Measurements from ENCODE around the gene ZFPL1.

Gene ZFPL1

DNA sequence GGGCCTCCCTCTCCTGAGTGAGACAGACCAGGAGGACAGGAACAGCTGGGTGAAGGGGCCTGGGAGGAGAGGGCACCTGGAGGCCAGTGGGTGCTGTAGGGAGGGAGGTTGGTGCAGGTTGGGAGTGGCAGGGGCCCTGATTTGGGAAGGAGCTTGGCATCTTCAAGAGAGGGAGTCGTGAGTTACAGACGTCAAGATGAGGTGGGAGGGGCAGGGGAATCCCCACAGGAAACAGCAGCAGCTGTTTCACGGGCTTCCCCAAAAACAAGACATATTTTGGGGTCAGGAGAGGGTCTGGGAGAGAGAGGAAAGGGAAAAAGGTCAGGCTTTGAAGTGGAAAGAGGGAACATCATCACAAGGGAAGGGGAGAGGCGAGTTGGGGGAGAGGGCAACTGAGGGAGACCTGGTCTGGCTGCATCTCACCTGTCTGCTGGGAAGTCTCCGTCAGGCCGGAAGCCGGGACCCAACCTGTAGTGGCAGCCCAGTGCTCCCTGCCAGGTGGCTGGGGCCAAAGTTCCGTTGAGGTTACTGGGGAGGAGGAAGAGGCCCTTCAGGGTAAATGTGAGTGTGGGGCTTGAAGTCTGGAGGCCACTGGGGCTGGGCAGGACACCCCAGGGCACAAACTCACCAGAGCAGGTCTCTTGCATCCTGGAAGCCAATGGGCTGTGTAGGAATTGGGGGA lies 30.1 kb upstream of the ZFPL1 start:
- TF ChIP-seq, protein P1, sequence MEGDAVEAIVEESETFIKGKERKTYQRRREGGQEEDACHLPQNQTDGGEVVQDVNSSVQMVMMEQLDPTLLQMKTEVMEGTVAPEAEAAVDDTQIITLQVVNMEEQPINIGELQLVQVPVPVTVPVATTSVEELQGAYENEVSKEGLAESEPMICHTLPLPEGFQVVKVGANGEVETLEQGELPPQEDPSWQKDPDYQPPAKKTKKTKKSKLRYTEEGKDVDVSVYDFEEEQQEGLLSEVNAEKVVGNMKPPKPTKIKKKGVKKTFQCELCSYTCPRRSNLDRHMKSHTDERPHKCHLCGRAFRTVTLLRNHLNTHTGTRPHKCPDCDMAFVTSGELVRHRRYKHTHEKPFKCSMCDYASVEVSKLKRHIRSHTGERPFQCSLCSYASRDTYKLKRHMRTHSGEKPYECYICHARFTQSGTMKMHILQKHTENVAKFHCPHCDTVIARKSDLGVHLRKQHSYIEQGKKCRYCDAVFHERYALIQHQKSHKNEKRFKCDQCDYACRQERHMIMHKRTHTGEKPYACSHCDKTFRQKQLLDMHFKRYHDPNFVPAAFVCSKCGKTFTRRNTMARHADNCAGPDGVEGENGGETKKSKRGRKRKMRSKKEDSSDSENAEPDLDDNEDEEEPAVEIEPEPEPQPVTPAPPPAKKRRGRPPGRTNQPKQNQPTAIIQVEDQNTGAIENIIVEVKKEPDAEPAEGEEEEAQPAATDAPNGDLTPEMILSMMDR (IDR thresholded peaks at IDR 0.05; ENCODE audit: low read length, missing control alignments) = no peak
- DNase-seq (ENCODE audit: low read depth) = no peak
- no peak overlapping the region for H3K4me3 ChIP-seq (replicated peaks; ENCODE audit: low read depth, low read length)

DNA sequence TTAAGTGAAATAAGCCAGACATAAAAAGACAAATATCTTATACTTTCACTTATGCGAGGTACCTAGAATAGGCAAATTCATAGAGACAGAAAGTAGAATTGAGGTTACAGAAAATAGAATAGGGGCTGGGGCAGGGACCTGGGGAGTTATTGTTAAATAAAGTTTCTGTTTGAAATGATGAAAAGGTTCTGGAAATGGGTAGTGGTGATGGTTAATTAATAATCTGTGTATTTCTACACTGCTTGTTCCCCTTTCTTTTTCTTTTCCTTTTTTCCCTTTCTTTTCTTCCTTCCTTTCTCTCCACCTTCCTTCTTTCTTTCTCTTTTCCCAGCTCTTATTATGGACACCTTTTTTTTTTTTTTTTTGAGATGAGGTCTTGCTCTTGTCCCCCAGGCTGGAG lies 28.5 kb upstream of the ZFPL1 start:
- H3K4me3 ChIP-seq (replicated peaks; ENCODE audit: low read depth, low read length) = no peak overlapping the region
- no peak for DNase-seq (ENCODE audit: low read depth)
- TF ChIP-seq, protein P1 (IDR thresholded peaks at IDR 0.05; ENCODE audit: low read length, missing control alignments) = no peak

DNA sequence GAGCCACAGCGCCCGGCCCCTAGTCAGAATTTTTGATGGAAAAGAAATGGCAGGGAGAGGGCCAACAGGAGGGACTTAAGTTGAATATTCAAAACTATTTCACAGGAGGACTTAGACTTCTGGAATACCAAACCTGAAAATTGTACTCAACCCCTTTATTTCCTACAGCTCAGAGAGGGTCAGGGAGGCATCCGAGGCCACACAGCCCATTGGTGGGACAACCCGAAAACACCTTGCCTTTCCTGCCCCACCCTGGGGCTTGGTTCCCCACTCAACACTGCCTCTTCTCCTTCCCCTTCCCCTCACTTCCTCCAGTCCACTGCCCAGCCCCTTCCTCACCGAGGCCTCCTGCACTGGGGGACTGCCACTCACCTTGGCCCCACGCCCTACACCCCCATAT lies 27.0 kb upstream of the ZFPL1 start:
- no peak for DNase-seq (ENCODE audit: low read depth)
- no peak overlapping the region for H3K4me3 ChIP-seq (replicated peaks; ENCODE audit: low read depth, low read length)
- TF ChIP-seq, protein P1 (IDR thresholded peaks at IDR 0.05; ENCODE audit: low read length, missing control alignments) = no peak

DNA sequence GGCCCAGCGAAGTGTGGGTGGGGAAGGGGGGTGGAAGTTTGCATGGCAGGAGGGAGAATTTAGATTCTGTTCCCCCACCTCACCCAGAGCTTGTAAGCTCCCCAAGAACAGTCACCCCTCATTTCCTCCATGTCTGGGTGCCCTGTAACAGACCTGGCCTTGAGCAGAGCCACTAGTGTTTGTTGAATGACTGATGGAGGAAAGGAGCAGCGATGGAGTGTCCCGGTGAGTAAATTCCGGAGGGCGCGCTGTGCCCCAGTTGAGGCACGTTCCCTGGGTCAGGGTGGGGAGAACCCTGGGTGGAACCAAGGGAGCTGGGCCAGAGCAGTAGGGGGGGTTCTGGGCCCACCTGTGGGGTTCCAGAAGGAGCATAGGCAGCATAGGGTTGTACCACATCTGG lies 26.5 kb upstream of the ZFPL1 start:
- TF ChIP-seq, protein P1 (IDR thresholded peaks at IDR 0.05; ENCODE audit: low read length, missing control alignments) = no peak
- DNase-seq (ENCODE audit: low read depth) = no peak
- H3K4me3 ChIP-seq (replicated peaks; ENCODE audit: low read depth, low read length) = no peak overlapping the region

DNA sequence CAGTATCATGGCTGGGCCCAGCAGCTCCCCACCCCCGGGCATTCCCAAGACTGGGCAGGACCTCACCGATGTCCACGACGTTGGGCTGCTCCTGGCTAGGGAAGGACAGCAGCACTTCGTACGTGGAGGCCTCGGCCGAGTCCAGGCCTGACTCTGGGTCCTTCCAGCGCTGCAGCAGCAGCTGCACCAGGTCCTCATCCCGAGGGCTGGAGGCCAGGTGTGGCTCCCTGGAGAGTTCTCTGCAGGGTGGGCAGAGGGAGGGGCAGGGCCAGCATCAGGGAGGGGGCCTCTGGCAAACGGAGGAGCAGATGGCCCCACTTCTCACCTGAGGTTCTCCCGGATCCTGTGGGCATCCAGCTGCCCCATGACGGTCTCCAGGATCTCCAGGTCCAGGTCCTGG lies 26.0 kb upstream of the ZFPL1 start:
- H3K4me3 ChIP-seq (replicated peaks; ENCODE audit: low read depth, low read length) = no peak overlapping the region
- TF ChIP-seq, protein P1 (IDR thresholded peaks at IDR 0.05; ENCODE audit: low read length, missing control alignments) = no peak
- no peak for DNase-seq (ENCODE audit: low read depth)

DNA sequence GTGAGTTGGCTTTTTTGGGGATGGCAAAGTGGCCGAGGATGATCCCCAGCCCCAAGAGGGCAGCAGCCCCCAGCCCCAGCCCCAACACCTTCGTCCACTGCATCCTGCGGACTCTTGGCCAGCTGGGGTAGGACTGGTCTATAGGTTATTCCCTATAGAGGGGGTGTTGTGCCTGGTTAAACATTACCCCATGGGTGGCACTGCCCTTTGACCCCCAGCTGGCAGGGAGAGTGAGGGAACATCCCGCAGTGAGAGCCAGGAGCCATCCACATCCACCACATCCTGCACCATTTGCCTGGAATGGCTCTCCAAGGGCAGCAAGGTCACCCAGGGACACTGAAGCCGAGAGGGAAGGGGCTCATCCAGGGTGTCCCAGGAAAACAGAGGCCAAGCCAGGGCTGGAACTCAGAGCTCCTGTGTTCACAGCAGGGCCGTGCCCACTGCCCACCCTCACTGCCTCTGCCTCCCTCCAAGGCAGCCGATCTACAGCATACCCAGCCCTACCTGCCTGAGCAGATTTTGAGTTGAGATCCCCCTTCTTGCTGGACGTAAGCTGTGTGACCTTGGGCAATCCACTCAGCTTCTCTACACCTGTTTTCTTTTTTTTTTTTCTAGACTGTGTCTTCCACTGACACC lies 25.5 kb upstream of the ZFPL1 start, which contains the start of gene NAALADL1:
Gene NAALADL1 (minus strand): TSS at position 135 of the 636 bp plus-strand sequence. CDS start 32 bp downstream, at position 103.
- TF ChIP-seq, protein P1 (IDR thresholded peaks at IDR 0.05; ENCODE audit: low read length, missing control alignments) = no peak
- no peak within 1 kb of the TSS for H3K4me3 ChIP-seq (replicated peaks; ENCODE audit: low read depth, low read length)
- no peak for DNase-seq (ENCODE audit: low read depth)

Measured in fibroblast of pulmonary artery (primary cell).